H1 (cell line): ENCODE data around the gene SKAP1. TPM values are rescaled to one million over a fixed set of nuclear protein-coding genes. Genes with fewer than 3 reads are reported as not detected.

Source experiments
- CTCF ChIA-PET: fragments of 300-600 bp; sonication (Branson Sonifier 250); formaldehyde crosslinking; loops from one replicate; lab custom pipeline; 2021; ENCODE audit not compliant: partially characterized antibody; lab: Charles Lee
- POLR2A ChIA-PET: fragments of 300-600 bp; sonication (Branson Sonifier 250); formaldehyde crosslinking; loops from one replicate; lab custom pipeline; 2021; ENCODE audit warnings: inconsistent platforms; ENCODE audit not compliant: partially characterized antibody; lab: Charles Lee
- DNase-seq, 2 experiments: peaks; one replicate each; pipeline versions ENCODE4 v3.0.0 to v3.0.0-alpha.2; 2010 to 2022; ENCODE audit warnings: low spot score in 2 of 2, low read depth in 1 of 2, mixed read lengths in 1 of 2
- FAIRE-seq: peaks from 2 replicates; lab custom pipeline; 2011; peaks lifted over from hg19 to GRCh38; lab: Jason Lieb, UNC
- H2AFZ ChIP-seq: 2 replicates; pipeline ENCODE4 v1.8.1; 2012; ENCODE audit warnings: low read length, inconsistent platforms
- H2AK5ac ChIP-seq: 2 replicates; pipeline ENCODE4 v1.6.1; 2013; ENCODE audit warnings: low read depth, low read length
- H2BK120ac ChIP-seq: replicated peaks from 2 replicates; pipeline ENCODE3; 2013; ENCODE audit warnings: low read depth, low read length, inconsistent platforms
- H2BK12ac ChIP-seq: 2 replicates; pipeline ENCODE4 v1.6.1; 2013; ENCODE audit warnings: low read depth, low read length
- H2BK15ac ChIP-seq: 2 replicates; pipeline ENCODE4 v1.6.1; 2013; ENCODE audit warnings: low read length
- H2BK20ac ChIP-seq: 2 replicates; pipeline ENCODE4 v1.6.1; 2013; ENCODE audit warnings: low read length
- H2BK5ac ChIP-seq: 2 replicates; pipeline ENCODE4 v1.6.1; 2013; ENCODE audit warnings: low read depth, low read length
- H3K14ac ChIP-seq: 2 replicates; pipeline ENCODE4 v1.6.1; 2013; ENCODE audit warnings: inconsistent platforms; ENCODE audit not compliant: insufficient read length
- H3K18ac ChIP-seq: 2 replicates; pipeline ENCODE4 v1.6.1; 2013; ENCODE audit warnings: low read length; ENCODE audit errors: extremely low read depth
- H3K23ac ChIP-seq: 2 replicates; pipeline ENCODE4 v1.6.1; 2013; ENCODE audit warnings: inconsistent platforms; ENCODE audit not compliant: insufficient read length
- H3K23me2 ChIP-seq: 2 replicates; pipeline ENCODE4 v1.6.1; 2013; ENCODE audit warnings: low read depth, low read length
- H3K27ac ChIP-seq: 2 replicates; pipeline ENCODE4 v1.6.1; 2011; ENCODE audit warnings: low read depth, low read length, inconsistent platforms
- H3K27me3 ChIP-seq, 4 experiments: replicated peaks in 1 of 4; 1 replicate in 1 of 4; 2 replicates in 3 of 4; pipeline versions ENCODE4 v1.6.1 to v1.8.1; 2011 to 2013; ENCODE audit warnings: low read length in 3 of 4, mild to moderate bottlenecking in 3 of 4, inconsistent platforms in 2 of 4, mixed read lengths in 2 of 4, moderate library complexity in 1 of 4; ENCODE audit not compliant: control insufficient read depth in 3 of 4, insufficient read depth in 3 of 4; ENCODE audit errors: extremely low read depth in 1 of 4
- H3K36me3 ChIP-seq, 4 experiments: 2 replicates each; pipeline versions ENCODE4 v1.6.1 to v1.8.1; 2011 to 2013; ENCODE audit warnings: mild to moderate bottlenecking in 4 of 4, low read length in 3 of 4, moderate library complexity in 2 of 4, control low read depth in 1 of 4, inconsistent platforms in 1 of 4; ENCODE audit not compliant: insufficient read depth in 4 of 4, control insufficient read depth in 2 of 4
- H3K4ac ChIP-seq: replicated peaks from 2 replicates; pipeline ENCODE3; 2013; ENCODE audit warnings: low read length, low read depth, mixed read lengths, inconsistent platforms; ENCODE audit not compliant: insufficient read length
- H3K4me1 ChIP-seq, 4 experiments: replicated peaks in 1 of 4; 1 replicate in 1 of 4; 2 replicates in 3 of 4; pipeline versions ENCODE4 v1.6.1 to v1.8.1; 2011 to 2013; ENCODE audit warnings: low read length in 3 of 4, inconsistent platforms in 2 of 4, mixed read lengths in 1 of 4; ENCODE audit not compliant: insufficient read depth in 4 of 4, control insufficient read depth in 3 of 4
- H3K4me2 ChIP-seq, 2 experiments: 2 replicates each; pipeline versions ENCODE4 v1.6.1 to v1.8.1; 2011 to 2013; ENCODE audit warnings: low read depth in 2 of 2, low read length in 2 of 2, control low read depth in 1 of 2, inconsistent platforms in 1 of 2, mild to moderate bottlenecking in 1 of 2; ENCODE audit not compliant: insufficient read depth in 1 of 2
- H3K4me3 ChIP-seq, 4 experiments: fragments of 200-600, 300-600 bp in 1 of 4; sonication (generic), shearing (Covaris generic), sonication (Bioruptor Twin) in 1 of 4; 2 replicates each; pipeline versions ENCODE4 v1.5.1 to v1.8.1; 2011 to 2016; ENCODE audit warnings: low read length in 4 of 4, low read depth in 3 of 4, control low read depth in 2 of 4, inconsistent platforms in 2 of 4, mild to moderate bottlenecking in 2 of 4, mixed read lengths in 1 of 4, moderate library complexity in 1 of 4; ENCODE audit not compliant: insufficient read depth in 2 of 4; ENCODE audit errors: extremely low read depth in 1 of 4
- H3K56ac ChIP-seq: replicated peaks from 2 replicates; pipeline ENCODE3; 2013; ENCODE audit warnings: low read depth, mild to moderate bottlenecking, mixed read lengths, low read length, inconsistent platforms; ENCODE audit not compliant: insufficient read length
- H3K79me1 ChIP-seq: 2 replicates; pipeline ENCODE4 v1.6.1; 2013; ENCODE audit warnings: low read depth, low read length, control low read depth
- H3K79me2 ChIP-seq, 2 experiments: 2 replicates each; pipeline versions ENCODE4 v1.6.1 to v1.8.1; 2012 to 2013; ENCODE audit warnings: low read length in 2 of 2, mild to moderate bottlenecking in 2 of 2, inconsistent platforms in 1 of 2; ENCODE audit not compliant: insufficient read depth in 2 of 2, control insufficient read depth in 1 of 2
- H3K9ac ChIP-seq, 4 experiments: replicated peaks in 1 of 4; 1 replicate in 1 of 4; 2 replicates in 3 of 4; pipeline versions ENCODE4 v1.6.1 to v1.8.1; 2011 to 2013; ENCODE audit warnings: low read depth in 3 of 4, low read length in 3 of 4, control low read depth in 2 of 4, mild to moderate bottlenecking in 2 of 4, moderate library complexity in 2 of 4, inconsistent platforms in 1 of 4; ENCODE audit errors: extremely low read depth in 1 of 4
- H3K9me3 ChIP-seq, 2 experiments: 2 replicates each; pipeline versions ENCODE4 v1.6.1 to v1.8.1; 2012 to 2013; ENCODE audit warnings: mild to moderate bottlenecking in 2 of 2, moderate library complexity in 2 of 2, control low read depth in 1 of 2, inconsistent platforms in 1 of 2, low read depth in 1 of 2, low read length in 1 of 2, mixed read lengths in 1 of 2; ENCODE audit not compliant: insufficient read depth in 2 of 2
- H4K20me1 ChIP-seq, 2 experiments: replicated peaks in 1 of 2; 2 replicates each; pipeline versions ENCODE3 to v1.8.1; 2011 to 2013; ENCODE audit warnings: inconsistent platforms in 2 of 2, low read length in 2 of 2, mild to moderate bottlenecking in 1 of 2; ENCODE audit not compliant: insufficient read depth in 2 of 2, control insufficient read depth in 1 of 2
- H4K5ac ChIP-seq: 2 replicates; pipeline ENCODE4 v1.6.1; 2013; ENCODE audit warnings: low read length, low read depth, mixed read lengths, inconsistent platforms; ENCODE audit not compliant: insufficient read length
- H4K8ac ChIP-seq: 2 replicates; pipeline ENCODE4 v1.8.0; 2013; ENCODE audit warnings: mild to moderate bottlenecking, moderate library complexity, low read length, inconsistent platforms; ENCODE audit not compliant: insufficient read depth; ENCODE audit errors: extremely low read depth
- H4K91ac ChIP-seq: replicated peaks from 2 replicates; pipeline ENCODE3; 2013; ENCODE audit warnings: low read length, mixed read lengths, inconsistent platforms; ENCODE audit not compliant: insufficient read length
- CHD1 ChIP-seq: IDR thresholded peaks from 2 replicates; pipeline ENCODE4 v1.6.1; 2012; ENCODE audit warnings: low read depth, low read length, improper control_type of control experiment
- ZNF274 ChIP-seq: IDR thresholded peaks from 2 replicates; pipeline ENCODE4 v1.7.0; 2012; ENCODE audit warnings: low read length, borderline replicate concordance; ENCODE audit errors: extremely low read depth
- WGBS, 2 experiments: shearing (Covaris generic) in 1 of 2; methylation state at CpG; one replicate each; pipeline versions ENCODE4 v1.1.6 to v1.1.7; 2013 to 2015; ENCODE audit warnings: low lambda C conversion rate in 2 of 2, mixed read lengths in 2 of 2, inconsistent platforms in 1 of 2, low coverage in 1 of 2, missing lambda C conversion rate in 1 of 2; ENCODE audit not compliant: insufficient replicate concordance in 2 of 2, insufficient coverage in 1 of 2, insufficient read length in 1 of 2; ENCODE audit errors: extremely low coverage in 1 of 2, missing lambda C conversion rate in 1 of 2; 5-methylcytosine and 5-hydroxymethylcytosine counted together
- polyA plus RNA-seq, 7 experiments: library from polyadenylated mRNA; depleted of rRNA in 3 of 7; stranded (reverse) in 5 of 7; unstranded in 2 of 7; fragments of >200 nt in 5 of 7; fragments of 200-250 nt in 2 of 7; gene quantifications; 1 replicate in 5 of 7; 2 replicates in 1 of 7; 4 replicates in 1 of 7; pipeline versions ENCODE4 v1.2.1 to v1.2.3, GENCODE V29; 2011 to 2013; ENCODE audit warnings: missing spikeins in 2 of 7, mixed read lengths in 2 of 7
- total RNA-seq: library from RNA; stranded (reverse); fragmentation: NEBNext Ultra II Directional; extraction: Animal tissue kit (Norgen Biotek cat#: 25700); gene quantifications from 2 replicates; pipeline ENCODE4 v1.2.1, GENCODE V29; 2021

SKAP1 gene
- total and polyA plus RNA-seq, 2 of the 8 experiments (the other 6 are each of a cell fraction or from before 2014, with no cell fraction given) = not detected

DNA sequence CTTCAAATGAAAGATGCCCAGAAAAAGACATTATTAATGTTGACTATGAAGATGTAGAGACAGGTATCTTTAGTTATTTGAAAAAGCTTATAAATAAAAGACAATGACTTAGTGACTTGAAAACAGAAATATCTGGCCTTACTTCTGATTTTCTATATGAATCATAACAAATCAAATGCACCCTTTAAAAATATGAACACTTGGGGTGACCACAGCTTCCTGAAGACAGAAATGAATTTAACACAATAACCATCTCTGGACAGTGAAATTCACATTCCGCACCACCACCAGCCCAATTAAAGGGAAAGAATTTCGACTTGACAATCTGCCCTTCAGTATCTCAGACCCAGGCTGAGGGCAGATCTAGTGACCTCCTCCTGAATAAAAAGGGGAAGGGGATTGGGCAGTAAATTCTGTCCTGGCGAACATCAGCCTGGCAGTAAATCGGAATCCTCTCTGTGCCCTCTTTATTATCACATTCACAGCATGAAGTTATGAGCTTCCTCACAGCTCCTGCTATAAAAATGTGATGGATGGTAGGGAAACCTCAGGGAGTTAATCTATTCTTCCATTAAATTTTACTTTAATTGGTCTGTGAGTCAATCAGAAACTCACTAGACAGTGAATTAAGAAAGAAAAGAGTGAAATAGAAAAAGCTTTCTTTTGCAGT lies 190.9 kb downstream of the SKAP1 start:
- no peaks in the 10 kb centered on the region for H3K36me3 ChIP-seq
- no peaks in the 10 kb centered on the region for H3K23me2 ChIP-seq
- H3K79me1 ChIP-seq = no peaks in the 10 kb centered on the region
- no peak overlapping the region for H2BK20ac ChIP-seq
- no peak overlapping the region for H3K4me3 ChIP-seq
- no peak overlapping the region for H3K27ac ChIP-seq
- H2AK5ac ChIP-seq = no peak overlapping the region
- no peak overlapping the region for H2BK5ac ChIP-seq
- no peak overlapping the region for H3K18ac ChIP-seq
- no peaks in the 10 kb centered on the region for H3K27me3 ChIP-seq
- H4K8ac ChIP-seq = no peak overlapping the region
- no peak overlapping the region for H2BK120ac ChIP-seq
- no peak overlapping the region for H3K9ac ChIP-seq
- H4K20me1 ChIP-seq = no peaks in the 10 kb centered on the region
- H3K79me2 ChIP-seq = no peaks in the 10 kb centered on the region
- peaks cover 0 to 8% (median under 1%) of the 10 kb centered on the region in 4 experiments; a peak in 2 of 7 replicates for H3K4me1 ChIP-seq
- H4K5ac ChIP-seq = no peak overlapping the region
- H3K56ac ChIP-seq = no peak overlapping the region
- H2BK15ac ChIP-seq = no peak overlapping the region
- no peak overlapping the region for H3K14ac ChIP-seq
- TF ChIP-seq ZNF274 (no peak), CHD1 (no peak)
- TF ChIP-seq, all 59 proteins: peak for 0
- FAIRE-seq (no peak), DNase-seq (no peak)
- Histone ChIP-seq H3K9me3 (no peaks in the 10 kb centered on the region), H2AFZ (no peak overlapping the region), H3K23ac (no peak overlapping the region), H4K91ac (no peak overlapping the region), H3K4ac (no peak overlapping the region), H3K4me2 (no peak overlapping the region), H2BK12ac (no peak overlapping the region)
- CTCF ChIA-PET = interaction anchor here (0.6 to 7.7 kb wide), 7 partner anchors 10 to 26 kb away, joined by 3 to 42 read pairs (median 4); no protein-coding TSS in a partner anchor
- WGBS, 2 experiments = 82% methylated on average over 4 of the region's 4 CpGs; no CpG with 5 or more reads in 1 of the 2 experiments
- POLR2A ChIA-PET = no interaction called here
